ENCODE data around the gene CACUL1.
"Not testable (repeated sequence)": the region's sequence is repeated elsewhere in the genome, so short reads cannot be mapped to it uniquely, and the experiment has no call there.

The CACUL1 gene

DNA sequence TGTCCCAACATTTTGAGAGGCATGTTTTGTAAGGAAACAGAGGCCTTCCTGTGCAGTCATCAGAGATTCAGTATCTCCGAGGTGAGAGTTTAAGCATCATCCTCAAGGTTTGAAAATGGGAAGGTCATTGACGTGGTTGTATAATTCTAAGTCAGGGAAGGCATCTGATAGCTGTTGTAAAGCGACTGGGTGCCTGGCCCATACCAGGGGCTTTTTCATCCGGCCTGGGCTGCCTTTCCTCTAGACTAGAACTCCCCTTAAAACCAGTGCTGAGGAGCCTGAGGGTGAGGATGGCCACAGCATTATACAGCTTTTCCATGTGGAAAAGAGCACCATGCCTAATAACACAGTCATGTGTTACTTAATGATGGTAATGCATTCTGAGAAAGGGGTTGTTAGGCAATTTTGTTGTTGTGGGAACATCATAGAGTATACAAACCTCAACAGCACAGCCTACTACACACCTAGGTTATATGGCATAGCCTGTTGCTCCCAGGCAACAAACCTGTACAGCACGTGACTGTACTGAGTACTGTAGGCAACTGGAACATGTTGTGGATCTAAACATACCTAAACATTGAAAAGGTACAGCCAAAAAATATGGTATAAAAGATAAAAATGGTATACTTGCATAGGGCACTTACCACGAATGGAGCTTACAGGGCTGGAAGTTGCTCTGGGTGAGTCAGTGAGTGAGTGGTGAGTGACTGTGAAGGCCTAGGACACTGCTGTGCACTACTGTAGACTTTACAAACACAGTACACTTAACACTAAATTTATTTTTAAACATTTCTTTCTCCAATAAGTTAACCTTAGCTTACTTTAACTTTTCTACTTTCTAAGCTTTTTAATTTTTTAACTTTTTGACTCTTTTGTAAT is 13.5 kb upstream of the CACUL1 start:
- no peak for DNase-seq

DNA sequence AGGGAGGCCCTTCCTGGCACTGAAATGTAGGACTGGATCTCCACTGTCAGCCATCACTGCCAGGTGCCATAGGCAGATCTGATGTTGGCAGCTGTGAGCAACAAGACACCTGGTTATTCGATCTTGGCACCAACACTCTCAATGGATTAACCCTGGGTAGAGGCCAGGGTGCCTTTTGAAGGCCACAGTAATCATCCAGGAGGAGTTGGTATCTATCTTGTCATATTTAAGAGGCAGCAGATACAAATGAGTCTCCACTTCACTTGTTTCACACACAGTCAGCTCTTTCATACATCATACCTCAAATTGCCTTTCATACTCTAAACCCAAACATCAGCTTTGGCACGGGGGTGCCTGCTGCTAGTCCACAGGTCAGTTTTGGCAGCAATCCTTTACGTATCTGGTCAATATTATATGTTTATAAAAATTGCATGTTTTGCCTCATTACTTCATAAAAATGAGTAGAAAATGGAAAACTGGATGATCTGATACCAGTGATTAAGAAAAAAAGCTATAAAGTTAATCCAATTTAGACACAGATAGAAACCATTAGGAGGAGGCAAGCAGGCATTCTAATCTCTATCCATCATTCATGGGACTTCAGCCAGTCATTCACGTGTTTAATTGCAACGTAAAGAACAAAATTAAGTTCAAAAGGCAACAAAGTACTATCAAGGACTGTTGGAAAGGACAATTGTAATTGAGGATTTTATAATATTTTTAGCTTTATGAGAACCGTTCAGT is 12.7 kb upstream of the CACUL1 start:
- no peak for DNase-seq

DNA sequence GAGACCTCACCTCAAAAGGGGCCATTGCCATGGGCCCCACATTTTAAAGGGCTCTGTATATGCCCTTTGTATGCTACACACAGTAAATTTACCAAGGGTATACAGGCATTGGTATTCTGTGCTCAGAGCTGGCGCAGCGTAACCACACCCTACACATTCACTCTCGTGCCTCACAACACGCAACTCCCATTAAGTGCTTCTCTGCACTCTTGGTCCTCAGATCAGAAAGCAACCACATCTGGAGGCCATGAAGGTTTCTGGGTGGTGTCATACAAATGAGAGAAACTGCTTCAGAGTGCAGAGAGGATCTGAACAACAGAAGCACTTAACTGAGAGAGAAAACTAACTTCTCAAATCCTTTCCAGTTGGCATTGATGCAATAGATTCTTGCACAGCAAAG is 9.4 kb upstream of the CACUL1 start:
- no peak for DNase-seq

- DNase-seq = no peak
Observed at GRCh38 chr10:118763202-118763988, 8.6 kb upstream of the CACUL1 start.

DNA sequence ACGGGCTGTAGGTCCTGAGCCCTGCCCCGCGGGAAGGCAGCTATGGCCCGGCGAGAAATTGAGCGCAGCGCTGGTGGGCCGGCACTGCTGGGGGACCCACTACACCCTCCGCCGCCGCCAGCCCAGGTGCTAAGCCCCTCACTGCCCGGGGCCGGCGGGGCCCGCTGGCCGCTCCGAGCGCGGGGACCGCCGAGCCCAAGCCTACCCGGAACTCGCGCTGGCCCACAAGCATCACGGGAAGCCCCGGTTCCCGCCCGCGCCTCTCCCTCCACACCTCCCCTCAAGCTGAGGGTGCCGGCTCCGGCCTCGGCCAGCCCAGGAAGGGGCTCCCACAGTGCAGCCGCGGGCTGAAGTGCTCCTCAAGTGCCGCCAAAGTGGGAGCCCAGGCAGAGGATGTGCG is 5.5 kb upstream of the CACUL1 start:
- no peak for DNase-seq

- DNase-seq = no peak
Observed at GRCh38 chr10:118758449-118758848, 3.7 kb upstream of the CACUL1 start.

DNA sequence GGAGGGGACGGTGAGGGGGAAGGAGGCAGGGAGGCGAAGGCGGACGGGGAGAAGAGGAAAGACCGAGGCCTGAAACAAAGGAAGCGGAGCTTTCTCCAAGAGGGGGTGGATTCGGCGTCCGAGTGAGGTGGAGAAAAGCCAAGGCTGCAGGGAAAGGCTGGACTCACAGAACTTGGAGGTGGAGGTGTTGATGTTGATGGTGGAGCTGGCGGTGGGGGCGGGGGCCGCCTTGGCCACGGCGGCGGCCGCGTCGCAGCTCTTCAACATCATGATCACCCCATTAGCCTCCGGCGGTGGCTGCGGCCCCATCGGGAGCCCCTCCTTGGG is 578 bp downstream of the CACUL1 start:
- DNase-seq = peak; percentile 5

DNA sequence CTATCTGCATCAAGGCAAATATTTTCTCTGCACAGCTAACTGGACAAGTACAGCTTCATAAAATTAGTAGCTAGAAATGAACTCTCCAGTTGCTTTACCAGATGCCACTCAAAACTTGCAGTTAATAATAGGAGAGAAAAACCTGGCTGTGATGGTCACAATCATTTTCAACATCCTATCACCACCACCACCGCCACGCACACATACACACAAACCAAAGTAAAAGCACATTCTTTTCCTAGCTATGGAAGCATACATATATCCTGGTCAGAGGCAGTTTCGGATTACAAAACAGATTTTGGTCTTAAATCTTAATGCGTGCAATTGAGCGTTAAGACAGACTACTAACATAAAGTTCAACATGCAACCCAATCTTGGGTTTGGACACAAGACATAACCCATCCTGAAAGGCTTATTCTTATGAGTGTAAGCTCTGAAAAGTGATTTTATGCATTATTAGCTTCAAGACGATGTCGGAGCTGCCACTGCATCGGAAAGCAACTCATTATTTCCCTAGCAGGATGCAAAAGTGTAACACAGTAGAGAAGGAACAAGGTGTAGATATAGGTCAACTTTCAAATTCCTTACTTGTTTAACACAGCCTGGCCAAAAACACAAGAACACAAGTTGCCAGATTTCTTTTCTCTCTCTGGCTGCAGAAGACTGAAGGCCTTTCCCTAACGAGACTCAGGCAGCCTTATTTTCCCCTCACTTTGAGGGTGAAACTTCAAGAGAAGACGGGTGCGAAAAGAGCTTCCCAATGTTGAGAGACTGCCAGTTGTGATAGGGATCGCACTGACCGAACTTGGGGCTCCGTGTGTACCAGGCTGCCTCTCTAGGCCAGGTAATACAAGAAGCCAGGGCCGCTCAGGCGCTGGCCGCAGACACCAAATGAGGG is 1.2 kb downstream of the CACUL1 start:
- DNase-seq = no peak

GRCh38 chr10:118752409-118752808 is 2.4 kb downstream of the CACUL1 start:
- no peak for DNase-seq

DNA sequence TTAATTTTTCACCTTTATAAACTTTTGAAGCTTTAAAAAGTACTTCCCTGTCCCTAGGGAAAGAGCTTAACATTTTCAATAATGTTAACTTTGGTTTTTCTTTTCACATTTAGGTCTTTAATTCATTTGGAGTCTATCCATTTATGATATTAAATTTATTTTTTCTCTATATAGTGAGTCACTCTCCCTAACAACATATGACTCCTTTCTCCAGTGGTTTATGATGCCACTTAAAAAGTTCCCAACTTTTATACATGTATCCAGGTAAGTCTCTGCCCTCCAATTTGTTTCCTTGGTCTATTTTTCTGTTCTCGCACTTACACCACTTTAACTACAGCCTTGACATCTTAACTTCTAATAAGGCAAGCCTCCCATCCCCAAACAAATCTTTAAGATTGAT is 3.5 kb downstream of the CACUL1 start:
- DNase-seq = no peak

GRCh38 chr10:118748041-118748440 is 6.7 kb downstream of the CACUL1 start:
- no peak for DNase-seq

- DNase-seq = no peak
Observed at GRCh38 chr10:118746246-118746645, 8.5 kb downstream of the CACUL1 start.

- no peak for DNase-seq
Observed at GRCh38 chr10:118745056-118745455, 9.7 kb downstream of the CACUL1 start.

- not testable (repeated sequence) for DNase-seq
Observed at GRCh38 chr10:118744346-118744918, 10.3 kb downstream of the CACUL1 start.

GRCh38 chr10:118742782-118743181 is 12.0 kb downstream of the CACUL1 start:
- DNase-seq = no peak

GRCh38 chr10:118742032-118742431 is 12.7 kb downstream of the CACUL1 start:
- DNase-seq = no peak

GRCh38 chr10:118738406-118738805 is 16.4 kb downstream of the CACUL1 start:
- DNase-seq = no peak

GRCh38 chr10:118737603-118738302 is 17.0 kb downstream of the CACUL1 start:
- no peak for DNase-seq

DNA sequence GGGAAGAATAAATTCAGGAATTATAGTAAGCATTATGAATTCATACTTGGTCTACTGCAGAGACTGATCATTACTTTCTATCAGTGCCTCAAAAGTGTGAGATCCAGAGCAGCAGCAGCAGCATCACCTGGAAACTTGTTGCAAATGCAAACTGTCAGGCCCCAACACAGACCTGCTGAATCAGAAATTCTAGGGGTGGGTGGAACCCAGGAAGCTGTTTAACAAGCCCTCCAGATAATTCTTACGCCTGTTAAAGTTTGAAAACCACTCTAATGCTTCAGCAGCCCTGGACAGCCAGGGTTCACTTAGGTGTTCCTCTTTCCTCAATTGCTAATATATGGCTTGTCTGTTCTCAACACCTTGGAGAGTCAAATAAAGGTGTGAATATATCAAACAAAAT is 19.5 kb downstream of the CACUL1 start:
- DNase-seq = no peak

- DNase-seq = no peak
Observed at GRCh38 chr10:118734475-118734874, 20.3 kb downstream of the CACUL1 start.

Measured in amniotic stem cell (primary cell).